Activated CD8-positive, alpha-beta memory T cell treated with anti-CD3 and anti-CD28 coated beads, Interleukin-2, amount 50 U/mL, for 1 hour (primary cell): ENCODE measurements around the gene ANKS1A.

Experiments used
- DNase-seq: peaks from one replicate; pipeline ENCODE4 v3.0.0-alpha.2; 2020; ENCODE audit errors: extremely low read depth

The ANKS1A gene

DNA sequence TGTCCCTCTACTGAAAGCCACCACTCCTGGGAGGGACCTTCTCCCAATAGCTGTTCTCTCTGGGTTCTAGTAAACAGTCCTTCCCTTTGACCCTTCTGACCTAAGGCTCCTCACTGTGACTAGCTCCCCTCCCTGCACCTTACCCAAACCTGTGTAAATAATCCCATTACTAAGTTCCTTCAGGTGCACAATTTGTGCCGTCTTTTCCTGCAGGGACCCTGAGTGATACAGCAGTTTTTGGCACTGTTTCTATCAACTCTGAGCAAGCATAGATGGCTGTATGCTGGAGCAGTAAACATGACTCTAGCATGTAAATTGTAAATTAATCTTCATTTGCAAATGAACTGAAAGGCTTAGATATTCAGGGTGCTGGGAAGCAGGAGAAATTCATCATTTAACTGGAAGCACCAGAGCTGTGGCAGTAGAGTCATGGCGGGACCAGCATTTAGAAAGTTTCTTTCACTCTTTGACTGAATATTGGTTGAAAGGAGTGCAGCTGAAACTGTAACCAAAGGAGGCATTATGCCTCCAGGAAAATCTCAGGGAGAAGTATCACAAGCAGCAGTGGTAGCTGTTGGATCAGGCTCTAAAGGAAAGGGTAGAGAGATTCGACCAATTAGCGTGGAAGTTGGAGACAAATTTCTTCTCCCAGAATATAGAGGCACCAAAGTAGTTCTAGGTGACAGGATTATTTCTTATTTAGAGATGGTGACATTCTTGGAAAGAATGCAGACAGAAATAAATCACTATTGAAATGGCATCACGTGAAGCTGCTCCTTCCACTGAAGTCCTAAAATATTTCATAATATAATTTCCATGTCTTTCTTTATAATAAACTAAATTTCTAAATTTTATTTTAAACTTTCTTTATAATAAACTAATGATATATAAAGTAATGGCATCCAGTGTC is 134.3 kb downstream of the ANKS1A start:
- DNase-seq, result no peak

DNA sequence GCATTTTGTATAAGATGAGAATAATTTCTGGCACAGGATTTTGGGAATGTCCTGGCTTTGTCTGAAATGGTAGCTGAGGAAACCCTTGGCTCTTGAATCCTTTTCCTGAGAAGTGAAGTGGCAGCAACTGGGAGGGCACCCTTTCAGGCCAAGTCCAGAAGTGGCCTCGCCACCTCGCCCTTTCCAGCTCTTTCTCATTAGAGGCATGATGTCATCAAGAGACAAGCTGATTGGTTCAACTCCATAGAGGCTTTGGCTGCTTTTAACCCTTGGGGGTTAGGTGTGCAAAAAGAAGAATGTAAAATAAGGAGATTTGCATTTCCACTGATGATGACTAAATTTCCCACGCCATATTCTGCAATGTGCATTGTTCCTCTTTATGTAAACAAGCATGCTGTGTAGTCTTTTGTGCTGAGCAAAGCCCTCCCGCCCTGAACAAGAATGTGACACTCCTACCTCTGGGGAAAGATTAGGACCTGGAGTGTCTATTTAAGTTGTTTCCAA is 135.5 kb downstream of the ANKS1A start:
- no peak for DNase-seq

DNA sequence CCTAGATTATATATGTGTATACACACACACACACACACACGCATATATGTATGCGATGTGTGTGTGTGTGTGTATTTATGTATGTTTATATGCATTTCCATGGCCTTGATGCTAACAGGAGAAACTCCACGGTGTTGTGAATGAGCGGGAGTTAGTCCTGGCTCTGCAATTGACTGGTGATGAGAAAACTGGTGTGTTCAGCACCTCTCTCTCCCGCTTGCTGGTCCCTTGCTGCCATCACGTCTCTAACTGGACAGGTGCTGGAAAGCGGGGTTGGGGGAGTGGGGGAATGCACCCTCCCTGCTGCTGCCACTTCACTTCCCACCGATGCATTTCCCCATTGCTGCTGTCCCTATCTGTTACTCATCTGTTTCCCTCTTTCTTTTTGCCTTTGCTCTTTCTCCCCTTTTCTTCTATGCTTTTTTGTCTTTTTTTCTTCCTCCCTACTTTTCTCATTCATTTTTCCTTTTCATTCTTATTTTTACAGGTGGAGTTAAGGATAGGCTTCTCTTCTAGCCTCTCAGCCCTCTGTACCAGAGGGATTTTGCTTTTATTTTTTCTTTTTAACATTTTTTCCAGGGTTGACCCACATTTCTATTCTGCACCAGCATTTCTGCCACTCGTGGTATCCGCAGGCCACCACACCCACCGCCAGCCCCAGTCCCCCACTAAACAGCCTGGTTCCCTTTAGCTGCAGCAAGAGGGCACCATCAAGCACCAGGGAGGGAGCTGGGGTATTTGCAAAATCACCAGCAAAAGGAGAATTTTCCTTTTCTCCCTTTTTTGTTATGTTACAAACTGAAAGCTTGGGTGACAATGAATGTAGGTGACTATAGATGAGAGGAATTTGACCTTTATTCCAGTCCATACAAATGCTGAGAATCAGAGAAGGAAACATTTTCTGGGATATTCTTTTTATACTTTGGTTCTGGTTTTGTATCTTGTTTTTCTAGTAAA is 136.5 kb downstream of the ANKS1A start:
- no peak for DNase-seq

- DNase-seq, result no peak
Observed at GRCh38 chr6:35026434-35027222, 137.6 kb downstream of the ANKS1A start.

- no peak for DNase-seq
Observed at GRCh38 chr6:35027807-35028206, 138.8 kb downstream of the ANKS1A start.

- DNase-seq, result no peak
Observed at GRCh38 chr6:35028781-35029769, 140.0 kb downstream of the ANKS1A start.

DNA sequence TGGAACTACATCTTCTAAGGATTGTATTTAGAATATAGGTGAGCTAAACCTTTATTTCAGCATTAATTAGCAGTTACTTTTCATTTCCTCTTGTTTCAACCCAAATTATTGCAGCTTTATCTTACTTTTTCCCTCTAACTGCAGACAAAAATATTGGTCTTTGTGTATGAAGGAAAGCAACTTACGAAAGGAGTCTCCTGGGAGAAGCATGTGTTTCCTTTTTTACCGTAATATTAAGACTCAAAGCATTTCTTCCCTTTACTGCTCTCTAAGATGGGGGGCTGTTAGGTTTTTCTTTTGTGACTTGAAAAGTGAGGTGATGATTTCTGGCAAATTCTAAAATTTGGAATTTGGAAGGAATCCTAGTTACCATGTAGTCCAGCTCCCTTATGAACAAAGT is 141.0 kb downstream of the ANKS1A start:
- no peak for DNase-seq

DNA sequence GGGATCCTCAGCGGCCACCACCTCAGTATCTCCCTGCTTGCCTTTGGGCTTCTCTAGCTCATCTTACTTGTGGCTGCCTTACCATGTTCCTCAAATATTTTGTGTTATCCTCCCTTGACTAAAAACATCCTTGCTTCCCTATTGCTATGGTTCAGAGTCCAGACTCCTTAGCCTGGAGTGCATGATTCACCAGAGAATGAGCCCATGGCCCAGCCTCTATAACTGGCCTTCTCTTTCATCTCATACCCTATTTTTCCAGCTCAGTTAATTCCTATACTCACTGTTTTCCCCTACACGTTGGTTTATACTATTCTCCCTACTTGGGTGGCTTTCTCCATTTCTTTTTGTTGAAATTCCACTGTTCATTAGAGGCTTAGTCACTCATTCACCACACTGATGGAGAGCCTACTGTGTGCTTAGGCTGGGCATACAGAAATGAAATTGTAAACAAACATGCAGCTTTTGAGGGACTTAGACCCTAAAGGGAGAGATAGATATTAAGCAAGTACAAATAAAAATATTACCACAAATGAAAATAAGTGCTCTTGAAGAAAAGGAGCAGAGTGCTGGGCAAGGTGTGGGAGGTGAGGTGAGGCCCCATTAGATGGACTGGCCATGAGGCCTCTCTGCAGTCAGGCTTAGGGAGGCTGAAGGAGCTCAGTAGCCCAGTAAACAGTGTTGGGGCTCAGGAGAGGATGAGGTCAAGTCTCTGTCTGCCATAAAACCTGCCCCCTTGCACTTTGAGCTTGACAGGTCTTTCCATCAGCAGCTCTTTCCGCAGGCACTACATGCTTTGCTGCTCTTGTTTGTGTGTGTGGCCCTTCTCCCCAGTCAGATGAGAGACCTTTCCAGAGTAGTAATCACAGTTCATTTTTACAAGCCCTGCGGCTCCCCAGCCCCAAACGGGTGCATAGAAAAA is 142.8 kb downstream of the ANKS1A start:
- no peak for DNase-seq

DNA sequence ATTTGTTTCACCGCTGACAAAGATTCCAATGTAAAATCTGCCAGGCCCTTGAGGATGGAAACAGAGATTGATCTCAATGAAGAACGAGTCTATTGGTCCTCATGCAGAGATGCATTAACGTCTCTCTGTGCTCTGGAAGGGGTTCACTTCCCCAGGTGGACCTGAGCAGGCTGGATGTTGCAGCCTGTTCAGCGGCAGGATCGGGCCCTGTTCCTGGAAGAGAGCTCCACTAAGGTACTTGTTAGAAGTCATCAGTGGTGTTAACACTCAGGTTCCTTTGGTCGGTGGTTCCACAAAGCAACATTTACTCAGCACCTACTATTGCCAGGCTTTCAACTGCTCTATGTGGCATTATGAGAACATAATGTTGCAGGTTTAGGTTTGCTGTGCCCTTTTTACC is 144.6 kb downstream of the ANKS1A start:
- DNase-seq, result no peak

DNA sequence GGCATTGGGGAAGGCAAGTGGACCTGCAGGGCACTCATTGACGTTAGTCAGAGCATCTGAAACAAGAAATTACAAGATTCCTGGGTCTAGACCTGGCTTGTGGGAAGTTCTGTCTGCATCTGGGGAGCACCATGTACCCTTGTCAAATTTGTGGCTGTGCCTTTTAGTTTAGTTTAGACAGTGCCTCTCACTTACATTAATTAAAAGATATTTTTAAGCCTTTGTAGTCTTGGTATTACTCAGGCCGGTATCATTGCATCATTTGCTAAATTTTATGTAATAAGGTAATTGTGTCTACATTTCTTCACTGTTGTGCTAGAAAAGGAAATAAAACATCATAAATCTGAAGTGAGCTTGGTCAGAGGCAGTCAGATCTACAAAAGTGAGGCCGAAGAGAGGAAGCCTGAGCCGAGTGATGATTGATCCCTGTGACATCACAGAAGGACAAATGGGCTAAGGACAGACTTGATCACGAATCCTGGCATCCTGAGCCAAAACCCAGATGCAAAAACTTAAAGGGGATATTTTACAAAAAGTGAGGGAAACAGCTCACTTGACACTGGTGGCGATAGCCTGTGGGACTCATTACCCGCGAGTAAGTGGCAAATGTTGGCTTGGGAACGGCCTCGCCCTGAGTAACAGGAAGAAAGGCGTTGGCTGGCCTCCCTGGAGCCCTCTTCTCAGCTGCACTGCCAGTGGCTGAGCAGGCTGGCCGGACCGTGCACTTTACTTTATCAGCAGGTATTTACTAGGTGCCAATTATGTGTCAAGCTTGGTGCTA is 145.5 kb downstream of the ANKS1A start:
- DNase-seq, result no peak

DNA sequence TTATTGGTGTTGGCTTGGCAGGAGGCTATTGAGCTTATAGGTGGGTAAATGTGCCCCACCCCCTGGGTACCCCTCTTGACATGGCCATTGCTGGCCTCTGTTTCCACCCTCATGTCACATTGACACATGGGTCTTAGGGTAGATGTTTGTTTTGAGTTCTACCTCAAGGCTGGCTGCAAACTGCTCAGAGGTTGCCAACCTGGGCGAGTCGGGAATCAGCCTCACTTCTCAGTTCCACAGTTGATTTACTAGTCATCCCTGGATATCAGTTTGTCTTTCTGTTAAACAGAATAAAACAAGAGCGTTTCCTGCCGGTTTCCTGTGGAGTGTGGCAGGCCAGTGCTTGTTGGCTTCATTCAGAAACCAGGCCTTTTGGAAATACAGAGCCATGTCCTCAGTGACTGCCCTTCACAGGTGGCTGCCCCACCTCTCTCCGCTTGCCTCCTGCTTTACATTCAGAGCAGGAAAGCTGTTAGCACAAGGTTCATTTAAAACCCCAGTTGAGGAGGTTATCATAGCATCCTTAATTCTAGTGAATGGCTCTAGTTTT is 146.5 kb downstream of the ANKS1A start:
- DNase-seq, result no peak

- DNase-seq, result no peak
Observed at GRCh38 chr6:35036059-35036827, 147.2 kb downstream of the ANKS1A start.

- no peak for DNase-seq
Observed at GRCh38 chr6:35036828-35037663, 148.0 kb downstream of the ANKS1A start.

DNA sequence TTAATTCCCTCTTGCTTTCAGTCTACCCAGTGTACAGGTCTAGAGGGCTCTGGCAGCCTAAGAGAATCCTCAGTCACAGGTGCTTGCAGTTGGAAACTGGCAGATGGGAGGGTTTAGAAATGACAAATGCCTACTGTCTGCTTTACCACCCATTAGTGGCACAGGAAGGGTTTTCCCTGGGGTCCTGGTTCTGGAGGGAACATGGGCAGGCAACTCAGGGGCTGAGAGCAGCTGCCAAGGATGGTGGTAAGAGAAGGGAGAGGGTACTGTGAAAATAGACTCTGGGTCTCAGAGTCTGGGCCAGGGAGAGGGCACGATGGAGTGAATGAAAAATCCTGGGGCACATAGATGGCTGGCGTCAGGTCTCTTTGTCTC is 148.6 kb downstream of the ANKS1A start:
- DNase-seq, result no peak

DNA sequence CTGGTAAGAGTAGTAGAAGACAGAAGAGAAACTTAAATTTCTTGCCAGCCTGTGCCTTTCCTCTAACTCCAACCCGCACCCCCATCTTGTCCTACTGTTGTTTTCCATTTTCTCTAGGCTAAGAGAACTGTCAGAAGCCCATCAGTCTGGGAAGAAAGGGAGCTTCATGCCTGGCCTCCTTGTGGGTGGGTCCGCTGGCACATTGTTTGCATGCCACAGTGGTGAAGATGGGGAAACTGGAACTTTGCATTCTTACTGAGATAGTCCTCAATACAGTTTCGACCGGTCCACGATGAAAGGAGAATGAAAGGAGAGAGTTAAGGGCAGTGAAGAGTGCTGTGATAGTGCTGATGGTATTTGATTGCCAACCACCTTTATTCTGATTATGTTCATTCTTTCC is 149.0 kb downstream of the ANKS1A start:
- no peak for DNase-seq

DNA sequence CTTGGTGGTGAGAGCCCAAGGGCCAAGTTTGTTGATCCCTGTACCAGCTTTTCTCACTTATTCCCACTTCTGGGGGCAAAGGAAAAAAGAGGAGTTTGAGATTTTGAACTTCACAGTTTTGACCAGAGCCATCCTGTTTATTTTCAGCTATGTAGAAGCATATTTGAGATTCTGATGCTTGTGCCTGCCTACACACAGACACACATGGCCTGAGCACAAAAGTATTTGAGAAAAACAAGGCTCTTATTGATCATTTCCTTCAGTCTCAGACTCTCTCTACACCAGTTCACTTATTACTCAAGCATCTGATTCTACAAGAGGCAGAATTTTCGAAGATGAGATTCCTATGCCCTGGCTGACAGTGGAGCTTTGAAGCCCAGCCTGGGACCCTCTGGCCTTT is 151.3 kb downstream of the ANKS1A start:
- no peak for DNase-seq
